ENCODE results near the gene SVIL.
"Not testable (repeated sequence)": the region's sequence is repeated elsewhere in the genome, so short reads cannot be mapped to it uniquely, and the experiment has no call there.

The SVIL gene

DNA sequence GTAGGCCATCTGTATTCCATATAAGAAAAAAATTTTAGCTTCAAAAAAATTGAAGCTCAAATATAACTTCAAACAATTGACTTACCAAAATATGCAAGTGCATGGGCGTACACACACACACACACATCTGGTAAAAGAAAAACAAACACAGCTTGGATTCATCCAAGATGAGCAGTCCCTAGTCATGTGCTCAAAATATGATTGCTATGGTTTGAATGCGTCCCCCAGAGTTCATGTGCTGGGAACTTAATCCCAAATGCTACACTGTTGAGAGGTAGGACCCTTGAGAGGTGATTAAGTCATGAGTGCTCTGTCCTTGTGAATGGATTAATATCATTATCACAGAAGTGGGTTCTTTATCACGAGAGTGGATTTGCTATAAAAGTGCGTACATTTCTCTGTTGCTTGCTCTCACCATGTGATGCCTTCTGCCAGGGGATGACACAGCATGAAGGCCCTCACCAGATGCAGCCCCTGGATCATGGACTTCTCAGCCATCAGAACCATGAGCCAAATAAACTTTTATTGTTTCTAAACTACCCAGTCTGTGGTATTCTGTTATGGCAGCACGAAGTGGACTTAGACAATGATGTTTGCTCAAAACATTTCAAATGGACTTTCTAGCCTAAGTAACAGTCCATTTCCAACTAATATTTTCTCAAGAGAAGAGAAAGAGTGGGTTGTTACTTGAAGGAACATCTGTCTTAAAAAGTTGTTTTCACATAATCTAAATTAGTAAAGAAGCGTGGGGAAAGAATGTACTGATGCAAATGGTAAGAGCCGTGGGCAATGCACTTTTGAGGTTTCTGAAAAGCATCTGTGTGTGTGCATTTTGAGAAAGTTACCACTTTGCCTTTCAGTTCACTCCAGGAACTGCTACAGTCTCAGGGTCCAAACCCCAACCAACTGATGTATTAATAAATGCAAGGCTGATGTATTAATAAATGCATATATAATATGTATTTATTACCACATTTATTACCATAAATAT is 15.1 kb upstream of the SVIL start:
- no peak for DNase-seq

DNA sequence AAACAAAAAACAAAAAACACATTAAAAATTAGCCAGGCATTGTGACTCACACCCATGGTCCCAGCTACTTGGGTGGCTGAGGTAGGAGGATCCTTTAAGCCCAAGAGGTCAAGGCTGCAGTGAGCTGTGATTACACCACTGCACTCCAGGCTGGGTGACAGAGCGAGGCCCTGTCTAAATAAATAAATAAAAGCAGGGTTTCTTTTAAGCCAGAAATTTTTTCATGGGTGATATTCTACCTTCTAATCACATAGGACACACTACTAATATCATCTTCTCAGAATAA is 14.2 kb upstream of the SVIL start:
- DNase-seq: no peak

DNA sequence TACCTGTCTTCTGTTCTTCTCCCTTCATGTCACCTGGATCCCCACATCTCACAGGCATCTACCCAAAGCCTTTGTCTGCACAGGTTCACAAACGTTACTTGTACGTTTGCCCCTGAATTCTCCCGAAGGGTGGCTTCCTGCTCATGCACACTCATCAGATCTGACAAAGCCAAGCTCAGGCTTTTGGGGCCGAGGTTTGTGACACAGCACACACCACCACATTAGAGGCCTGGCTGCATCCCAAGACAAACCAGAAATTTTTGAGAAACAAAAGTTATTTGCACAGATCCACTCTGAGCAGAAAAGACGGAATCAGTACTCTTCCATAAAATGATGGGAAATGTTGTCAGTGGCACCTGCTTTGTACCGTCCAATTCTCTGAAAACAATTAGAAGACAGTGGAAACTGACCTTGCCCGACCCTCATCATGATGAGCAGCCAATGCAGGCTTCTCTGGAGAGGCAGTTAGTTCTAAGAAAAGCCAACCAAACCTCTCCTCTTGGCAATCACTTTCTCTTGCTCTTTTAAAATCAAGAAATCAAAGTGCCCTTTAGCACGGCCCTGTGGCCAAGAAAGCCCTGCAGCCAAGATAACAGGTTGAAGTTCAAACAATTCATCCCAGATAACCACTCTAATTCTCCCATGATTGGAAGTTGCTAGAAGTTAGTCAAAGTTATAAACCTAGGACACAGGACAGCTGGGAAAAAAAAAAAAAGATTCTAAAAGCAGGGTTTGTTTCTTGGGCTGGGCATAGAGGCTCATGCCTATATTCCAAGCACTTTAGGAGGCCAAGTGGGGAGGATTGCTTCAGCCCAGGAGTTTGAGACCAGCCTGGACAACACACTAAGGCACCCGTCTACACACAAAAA is 13.6 kb upstream of the SVIL start:
- DNase-seq: no peak

DNA sequence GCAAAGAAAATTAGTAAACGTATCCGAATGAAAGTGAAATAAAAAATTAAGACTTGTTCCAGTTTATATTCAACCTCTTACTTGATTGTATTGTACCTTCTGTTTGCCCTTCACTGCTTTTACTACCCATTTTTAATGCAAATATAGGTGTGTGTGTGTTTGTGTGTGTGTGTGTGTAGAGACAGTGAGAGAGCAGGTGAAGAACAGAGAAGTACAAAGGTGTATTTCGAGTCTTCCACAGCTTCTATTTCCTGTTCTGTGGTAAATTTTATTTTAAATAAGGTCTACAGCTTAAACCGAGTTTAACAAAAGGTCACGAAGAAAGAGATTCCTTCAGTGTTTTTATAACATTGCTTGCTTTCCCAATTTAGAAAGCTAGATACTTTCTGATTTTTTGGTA is 12.7 kb upstream of the SVIL start:
- DNase-seq: no peak

DNA sequence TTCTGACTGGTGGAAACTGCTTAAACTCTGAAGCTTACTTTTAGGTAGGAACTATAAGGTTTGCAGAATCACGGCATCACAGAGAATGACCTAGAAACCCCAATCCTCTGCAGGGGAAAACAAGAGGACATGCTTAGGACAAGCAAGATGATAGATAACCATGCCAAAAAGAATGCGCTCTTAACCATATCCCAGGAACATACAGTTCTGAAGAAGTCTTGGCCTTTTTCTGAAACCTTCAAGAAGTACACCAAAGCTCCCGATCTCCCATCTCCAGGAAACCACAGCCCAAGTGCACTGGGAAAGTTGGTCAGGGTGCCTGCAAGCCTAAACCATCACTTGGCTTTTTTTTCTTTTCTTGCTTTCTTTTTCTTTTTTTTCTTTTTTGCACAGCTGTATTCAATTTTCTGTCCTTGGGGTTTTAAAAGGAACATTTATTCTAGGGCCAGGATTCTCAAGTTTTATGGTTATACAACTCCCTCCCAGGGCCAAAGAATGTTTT is 12.2 kb upstream of the SVIL start:
- DNase-seq: no peak

DNA sequence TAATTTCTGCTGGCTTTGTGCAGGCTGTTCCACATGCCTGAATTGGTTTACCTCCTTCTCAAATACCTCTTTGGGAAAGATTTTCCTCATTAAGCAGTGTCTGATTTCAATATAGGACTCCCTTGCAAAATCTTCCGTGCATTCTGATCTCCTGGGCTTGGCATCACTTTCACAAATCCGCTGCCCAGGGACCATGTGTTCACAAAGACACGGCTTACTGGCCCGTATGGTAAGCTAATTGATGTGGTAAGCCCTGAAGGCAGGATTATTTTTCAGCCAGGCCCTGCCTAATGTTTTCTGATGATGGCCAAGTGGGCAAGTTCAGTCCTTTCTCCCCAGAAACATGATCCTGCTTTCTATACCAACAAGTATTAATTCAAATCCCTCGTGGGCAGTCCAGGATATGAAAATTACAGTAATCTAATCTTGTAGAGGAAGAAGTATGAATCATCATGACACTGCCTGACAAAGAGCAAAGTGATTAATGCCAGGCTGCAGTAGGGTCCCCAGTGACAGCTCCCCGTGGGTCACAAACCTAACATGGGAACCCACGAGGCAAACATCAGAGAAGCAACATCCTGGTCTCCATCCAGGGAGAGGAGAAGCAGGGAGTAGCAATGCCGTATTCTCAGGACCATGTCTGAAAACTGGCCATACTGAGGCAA is 11.6 kb upstream of the SVIL start:
- no peak for DNase-seq

DNA sequence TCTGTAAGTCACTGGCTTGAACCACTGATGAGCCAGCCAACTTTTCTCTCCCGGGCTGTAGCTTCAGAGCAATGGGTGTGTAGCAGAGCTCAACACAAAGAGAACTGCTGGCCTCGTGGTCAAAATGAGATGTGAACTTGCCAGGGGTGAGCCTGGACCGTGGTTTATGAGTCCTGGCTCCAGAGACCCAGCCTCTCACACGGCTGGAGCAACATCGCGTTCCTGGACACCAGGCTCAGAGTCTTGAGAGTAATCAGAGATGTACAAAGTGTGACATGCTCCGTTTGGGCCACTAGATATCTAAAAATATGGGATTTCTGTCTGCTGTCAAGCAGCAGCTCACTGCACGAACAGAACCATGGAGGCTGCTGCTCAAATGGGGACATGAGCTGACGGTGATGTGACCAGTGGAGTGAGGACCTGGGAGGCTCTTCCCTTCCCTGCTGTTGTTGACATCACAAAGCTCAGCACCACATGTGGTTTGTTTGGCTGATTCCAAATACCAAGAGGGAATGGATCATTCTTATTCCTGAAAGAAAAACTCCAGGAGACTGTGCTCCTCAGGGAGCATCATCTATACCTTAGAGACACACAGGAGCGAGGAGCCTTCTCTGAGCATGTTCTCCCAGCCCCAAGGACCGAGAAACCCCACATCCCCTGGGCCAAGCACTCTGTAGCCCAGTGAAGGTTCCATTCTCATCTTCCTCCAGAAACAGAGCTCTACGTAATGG is 9.2 kb upstream of the SVIL start:
- DNase-seq: no peak

DNA sequence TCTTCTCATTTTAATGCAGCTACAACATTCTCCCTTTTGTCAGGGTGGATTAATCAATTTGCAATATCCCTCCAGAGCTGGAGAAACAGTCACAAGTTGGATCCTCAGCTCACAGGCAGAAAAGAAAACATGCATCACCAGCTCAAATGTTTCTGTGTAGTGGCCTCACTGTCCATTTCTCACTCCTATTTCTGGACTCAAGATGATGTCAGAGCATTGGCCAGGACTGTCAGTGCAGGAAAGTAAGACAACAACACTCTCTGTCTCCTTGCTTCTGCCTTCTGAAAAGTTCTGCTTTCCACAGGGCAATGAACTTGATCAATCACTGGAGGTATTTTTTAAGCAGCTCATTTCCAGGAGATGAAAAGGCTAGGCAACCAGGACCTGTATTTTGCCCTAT is 8.2 kb upstream of the SVIL start:
- DNase-seq: no peak

DNA sequence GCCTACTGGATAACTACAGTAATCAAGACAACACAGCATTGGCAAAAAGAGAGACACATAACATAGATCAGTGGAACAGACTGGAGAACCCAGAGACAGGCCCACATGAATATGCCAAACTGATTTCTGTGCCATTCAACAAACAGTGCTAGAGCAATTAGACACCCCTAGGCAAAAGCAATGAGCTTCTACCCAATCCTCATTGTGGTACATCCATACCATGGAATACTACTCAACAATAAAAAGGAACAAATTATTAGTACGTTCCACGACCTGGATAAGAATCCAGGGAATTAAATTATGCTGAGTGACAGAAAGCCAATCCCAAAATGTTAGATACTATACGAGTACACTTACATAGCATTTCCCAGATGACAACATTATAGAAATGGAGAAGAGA is 2.8 kb upstream of the SVIL start:
- DNase-seq: no peak

DNA sequence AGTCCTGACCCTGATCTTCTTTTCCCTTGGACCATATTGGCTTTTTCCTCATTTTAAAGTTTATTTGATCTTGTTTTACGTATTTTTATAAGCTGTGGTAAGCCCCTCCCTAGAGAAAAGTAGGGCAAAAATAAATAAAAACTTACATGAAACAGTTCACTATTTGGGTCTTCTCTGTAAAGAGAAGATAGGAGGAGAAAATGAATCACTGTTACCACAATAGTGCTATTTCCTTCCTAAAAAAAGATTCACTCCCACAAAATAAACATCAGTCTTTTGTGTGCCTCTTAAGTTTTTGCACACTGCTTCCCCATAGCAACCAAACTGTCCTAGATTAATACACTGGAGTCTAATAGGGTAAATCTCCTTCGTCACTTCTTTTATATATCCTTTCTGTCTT is 1.4 kb upstream of the SVIL start:
- no peak for DNase-seq

DNA sequence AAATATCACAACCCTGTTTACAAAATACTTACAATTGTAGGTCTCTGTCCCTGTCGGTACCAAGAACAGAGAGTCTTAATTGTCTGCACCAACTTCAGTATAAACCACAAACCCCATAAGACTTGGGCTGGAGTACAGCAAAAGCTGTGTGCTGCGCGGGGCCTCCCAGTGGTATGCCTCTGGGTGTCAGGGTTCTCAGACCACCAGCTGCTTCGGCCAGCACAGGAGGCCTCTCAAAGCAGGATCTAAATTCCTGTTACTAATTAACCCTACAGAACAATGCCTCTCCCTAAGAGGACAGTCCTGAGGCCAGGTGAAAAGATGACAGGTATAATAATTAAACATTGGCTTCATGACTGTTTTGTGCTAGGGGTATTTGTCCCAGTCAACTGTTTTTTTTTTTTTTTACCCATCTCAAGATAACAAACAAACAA is 957 bp upstream of the SVIL start:
- no peak for DNase-seq

DNA sequence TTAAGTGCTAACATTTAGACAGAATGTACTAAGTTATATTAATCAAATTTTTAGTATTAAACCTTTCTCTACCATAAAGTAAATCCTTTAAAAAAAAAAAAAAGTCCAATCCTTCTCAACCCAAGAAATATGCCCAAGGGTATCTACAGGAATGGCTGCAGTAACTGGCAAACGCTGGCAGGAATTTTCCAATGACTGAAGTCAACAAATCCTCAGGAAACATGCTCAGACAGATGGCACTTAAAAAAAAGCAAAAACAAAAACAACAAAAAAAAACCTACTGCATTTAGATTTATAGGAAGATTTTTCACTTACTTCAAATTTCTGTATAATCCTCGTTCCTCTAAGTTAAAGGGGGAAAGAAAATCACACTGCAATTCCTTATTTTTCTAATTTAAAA is 666 bp downstream of the SVIL start:
- no peak for DNase-seq

DNA sequence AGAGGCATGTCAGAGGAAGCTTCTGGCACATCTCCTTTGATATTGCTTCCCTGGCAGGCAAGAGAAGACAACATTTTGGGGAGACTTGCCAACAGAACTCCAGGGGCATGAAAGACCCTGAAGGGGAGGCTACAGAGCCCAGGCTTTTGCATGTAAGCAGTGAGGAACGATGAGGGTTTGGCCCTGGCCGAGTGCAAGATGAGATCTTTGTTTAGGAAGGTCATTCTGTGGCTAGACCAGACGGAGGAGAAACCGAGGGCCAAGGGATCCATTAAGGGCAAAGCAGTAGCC is 3.8 kb downstream of the SVIL start:
- no peak for DNase-seq

DNA sequence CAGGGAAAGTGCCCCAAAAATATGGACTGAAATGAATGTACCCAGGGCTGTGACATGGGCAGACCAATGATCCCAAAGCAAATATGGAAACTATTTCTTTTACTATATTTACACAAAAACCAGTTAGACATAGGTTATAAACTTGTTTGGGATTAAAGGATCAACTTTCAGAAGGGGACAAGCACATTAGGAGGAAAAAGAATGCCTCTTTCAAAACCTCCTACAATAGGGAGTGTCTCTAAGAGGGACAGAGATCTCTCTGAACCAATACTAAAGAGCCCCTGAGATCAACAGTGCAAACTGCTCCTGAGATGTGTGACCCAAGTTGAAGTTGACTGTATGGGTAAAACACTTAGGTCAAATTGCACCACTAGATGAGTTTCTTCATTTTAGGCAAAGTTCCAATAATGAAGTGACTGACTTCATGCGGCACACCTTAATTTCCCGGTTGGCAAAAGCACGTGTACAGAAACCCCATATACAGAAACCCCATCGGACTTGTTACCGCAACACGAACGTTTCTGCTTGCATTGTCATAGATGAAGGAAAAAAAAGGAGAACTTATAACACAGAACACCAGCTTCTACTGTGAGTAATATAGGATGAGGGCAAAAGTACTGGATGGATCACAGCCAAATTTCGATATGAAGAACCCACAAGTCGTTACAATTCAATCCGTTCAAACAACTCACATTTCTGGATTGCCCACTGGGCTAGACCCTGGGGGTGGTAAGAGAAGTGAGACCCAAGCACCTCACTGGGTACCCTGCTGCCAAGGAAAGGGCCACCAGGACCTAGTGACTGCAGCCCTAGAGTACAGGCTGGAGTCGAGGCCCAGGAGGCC is 4.3 kb downstream of the SVIL start:
- no peak for DNase-seq

DNA sequence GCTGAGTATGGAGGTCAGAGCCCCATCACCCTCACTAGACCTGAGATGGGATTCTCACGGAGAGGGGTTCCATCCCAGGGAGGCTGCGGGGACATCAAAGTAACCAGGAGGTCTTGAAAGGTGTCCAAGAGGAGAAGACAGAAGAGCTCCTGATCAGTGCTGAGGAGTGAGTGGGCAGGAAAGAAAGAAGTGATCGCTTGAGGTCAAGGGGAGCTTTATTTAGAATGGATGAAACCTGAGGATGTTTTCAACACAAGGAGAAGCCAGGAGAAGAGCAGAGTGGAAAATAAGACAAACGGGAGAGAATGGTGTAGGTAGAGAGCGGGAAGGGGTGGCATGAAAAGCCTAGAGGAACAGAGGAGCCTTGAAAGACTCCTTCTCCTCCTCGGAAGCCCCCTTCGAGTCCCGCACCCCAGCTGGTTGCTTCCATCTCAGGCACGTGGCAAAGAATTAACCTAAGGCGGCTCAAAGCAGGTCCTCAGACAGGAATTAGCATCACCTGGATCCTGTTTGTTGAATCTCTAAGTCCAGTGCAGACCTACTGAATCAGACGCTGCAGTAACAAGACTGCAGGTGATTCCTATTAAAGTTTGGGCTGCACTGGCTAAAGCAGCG is 5.8 kb downstream of the SVIL start:
- no peak for DNase-seq

DNA sequence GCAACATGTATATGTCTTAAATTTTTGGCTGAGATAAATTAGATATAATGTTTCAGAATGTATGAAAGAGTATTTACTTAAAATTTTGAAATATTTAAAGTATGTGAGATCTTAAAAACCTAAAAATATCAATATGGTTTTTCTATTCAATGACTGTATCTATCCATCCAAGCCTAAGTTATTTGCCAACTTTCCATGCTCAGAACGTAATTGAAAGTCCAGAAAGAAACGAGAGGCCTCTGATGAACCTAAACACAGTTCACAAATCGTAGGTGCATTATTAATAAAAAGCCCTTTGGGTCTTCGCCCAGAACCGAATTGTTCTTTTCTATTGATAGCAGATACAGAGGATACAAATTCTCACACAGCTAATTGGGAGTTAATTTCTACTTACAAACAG is 6.5 kb downstream of the SVIL start:
- no peak for DNase-seq

DNA sequence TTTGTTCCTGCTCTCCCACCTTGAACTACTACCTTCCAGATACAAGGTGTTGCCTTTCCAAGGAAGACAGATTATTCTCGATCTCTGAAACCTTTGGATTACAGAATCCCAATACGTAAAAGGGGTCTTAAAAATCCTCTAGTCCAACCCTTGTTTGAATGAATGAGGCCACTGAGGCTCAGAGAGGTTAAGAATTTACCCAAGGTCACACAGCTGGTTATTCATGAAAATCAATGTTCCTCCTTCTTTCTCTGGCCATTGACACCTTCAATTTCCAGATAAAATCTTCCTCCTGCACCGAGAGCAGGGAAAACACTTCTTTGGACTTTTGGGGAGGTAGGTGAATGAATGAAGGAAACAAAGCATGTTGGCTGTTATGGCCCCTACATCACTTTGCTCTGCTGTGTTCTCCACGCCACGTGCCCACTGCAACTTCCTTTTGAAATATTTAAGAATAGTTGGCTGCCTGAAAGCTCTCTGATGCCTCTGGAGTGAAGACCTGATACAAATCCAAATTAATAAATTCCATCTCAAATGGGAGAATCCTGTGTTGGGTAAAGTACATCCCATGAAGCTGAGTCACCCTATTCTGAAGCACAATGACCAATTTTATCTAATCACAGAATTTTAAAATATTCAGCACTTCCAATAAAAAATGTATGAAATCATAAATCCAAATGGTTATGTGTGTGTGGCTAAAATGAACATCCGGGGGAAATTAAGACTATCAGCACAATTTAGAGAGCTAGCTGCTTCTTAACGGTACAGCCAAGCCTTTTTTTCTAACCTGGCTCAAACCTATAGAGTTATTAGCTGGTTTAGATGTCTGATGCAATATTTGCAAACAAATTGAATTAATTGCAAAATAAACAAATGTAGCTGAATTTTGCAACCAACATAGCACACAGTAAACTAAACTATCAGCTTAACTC is 7.3 kb downstream of the SVIL start:
- DNase-seq: no peak

DNA sequence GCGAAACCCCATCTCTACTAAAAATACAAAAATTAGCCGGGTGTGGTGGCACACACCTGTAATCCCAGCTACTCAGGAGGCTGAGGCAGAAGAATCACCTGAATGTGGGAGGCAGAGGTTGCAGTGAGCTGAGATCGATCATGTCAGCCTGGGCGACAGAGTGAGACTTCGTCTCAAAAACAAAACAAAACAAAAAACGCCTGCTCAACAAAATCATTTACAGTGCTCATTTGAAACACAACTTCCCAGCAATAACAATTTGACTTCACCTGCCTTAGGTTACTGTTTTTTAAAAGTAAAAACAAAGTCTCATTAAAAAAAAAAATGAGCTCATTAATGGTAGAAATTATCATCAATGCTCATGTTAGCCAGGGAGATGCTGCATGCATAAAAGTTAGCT is 10.4 kb downstream of the SVIL start:
- not testable (repeated sequence) for DNase-seq

DNA sequence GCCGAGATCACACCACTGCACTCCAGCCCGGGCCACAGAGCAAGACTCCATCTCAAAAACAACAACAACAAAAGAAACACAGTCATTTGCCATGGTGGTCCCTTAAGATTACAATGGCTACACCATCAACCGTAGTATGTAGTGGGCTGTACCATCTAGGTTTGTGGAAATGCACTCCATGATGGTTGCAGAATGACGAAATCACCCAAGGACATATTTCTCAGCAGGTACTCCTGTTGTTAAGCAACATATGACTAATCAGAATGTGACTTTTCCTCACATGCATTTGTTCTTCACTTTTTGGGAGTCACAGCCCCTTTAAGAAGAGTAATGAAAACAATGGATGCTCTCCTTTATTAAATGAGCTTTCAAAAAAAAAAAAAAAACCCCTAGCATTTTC is 11.0 kb downstream of the SVIL start:
- DNase-seq: no peak

DNA sequence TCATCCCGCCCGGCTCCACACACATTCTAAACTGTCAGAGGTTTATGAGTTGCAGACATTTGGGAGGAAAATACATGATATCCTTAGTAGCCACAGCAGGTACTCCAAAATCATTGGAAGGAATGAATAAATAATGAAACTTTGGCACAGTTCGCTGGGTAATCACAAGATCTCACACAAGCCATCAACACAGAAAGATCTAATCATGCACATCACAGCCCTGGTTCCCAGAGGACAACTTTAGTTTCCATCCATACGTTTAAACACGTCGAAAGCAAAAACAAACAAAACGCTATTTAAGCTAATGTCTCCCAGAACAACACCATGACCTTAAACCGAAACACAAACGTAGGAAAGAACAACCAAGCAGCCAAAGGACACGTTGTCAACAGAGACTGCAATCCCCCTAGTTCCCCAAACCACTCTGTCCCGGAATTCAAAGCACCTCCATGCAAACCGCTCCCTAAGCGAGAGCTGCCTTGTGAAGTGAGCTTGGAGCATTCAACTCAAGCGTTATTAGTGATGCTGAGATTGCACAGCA is 12.3 kb downstream of the SVIL start:
- no peak for DNase-seq
